ENCODE data around the gene E4F1. TPM values are rescaled to one million over a fixed set of nuclear protein-coding genes. Genes with fewer than 3 reads are reported as not detected.

Gene E4F1
- total RNA-seq, 1 donor from 2014 or later = 33.7 TPM

GRCh38 chr16:2235234-2235651, 11.9 kb downstream of the E4F1 start:
- no peak overlapping the region for H3K4me3 ChIP-seq (ENCODE audit: low read depth, low read length)
- TF ChIP-seq, protein P1, sequence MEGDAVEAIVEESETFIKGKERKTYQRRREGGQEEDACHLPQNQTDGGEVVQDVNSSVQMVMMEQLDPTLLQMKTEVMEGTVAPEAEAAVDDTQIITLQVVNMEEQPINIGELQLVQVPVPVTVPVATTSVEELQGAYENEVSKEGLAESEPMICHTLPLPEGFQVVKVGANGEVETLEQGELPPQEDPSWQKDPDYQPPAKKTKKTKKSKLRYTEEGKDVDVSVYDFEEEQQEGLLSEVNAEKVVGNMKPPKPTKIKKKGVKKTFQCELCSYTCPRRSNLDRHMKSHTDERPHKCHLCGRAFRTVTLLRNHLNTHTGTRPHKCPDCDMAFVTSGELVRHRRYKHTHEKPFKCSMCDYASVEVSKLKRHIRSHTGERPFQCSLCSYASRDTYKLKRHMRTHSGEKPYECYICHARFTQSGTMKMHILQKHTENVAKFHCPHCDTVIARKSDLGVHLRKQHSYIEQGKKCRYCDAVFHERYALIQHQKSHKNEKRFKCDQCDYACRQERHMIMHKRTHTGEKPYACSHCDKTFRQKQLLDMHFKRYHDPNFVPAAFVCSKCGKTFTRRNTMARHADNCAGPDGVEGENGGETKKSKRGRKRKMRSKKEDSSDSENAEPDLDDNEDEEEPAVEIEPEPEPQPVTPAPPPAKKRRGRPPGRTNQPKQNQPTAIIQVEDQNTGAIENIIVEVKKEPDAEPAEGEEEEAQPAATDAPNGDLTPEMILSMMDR (conservative IDR thresholded peaks at IDR 0.05; ENCODE audit: low read depth, low read length) = no peak
- DNase-seq (ENCODE audit: low read depth) = no peak

GRCh38 chr16:2235695-2236336, 12.4 kb downstream of the E4F1 start:
- DNase-seq (ENCODE audit: low read depth) = no peak
- TF ChIP-seq, protein P1 (conservative IDR thresholded peaks at IDR 0.05; ENCODE audit: low read depth, low read length) = no peak

DNA sequence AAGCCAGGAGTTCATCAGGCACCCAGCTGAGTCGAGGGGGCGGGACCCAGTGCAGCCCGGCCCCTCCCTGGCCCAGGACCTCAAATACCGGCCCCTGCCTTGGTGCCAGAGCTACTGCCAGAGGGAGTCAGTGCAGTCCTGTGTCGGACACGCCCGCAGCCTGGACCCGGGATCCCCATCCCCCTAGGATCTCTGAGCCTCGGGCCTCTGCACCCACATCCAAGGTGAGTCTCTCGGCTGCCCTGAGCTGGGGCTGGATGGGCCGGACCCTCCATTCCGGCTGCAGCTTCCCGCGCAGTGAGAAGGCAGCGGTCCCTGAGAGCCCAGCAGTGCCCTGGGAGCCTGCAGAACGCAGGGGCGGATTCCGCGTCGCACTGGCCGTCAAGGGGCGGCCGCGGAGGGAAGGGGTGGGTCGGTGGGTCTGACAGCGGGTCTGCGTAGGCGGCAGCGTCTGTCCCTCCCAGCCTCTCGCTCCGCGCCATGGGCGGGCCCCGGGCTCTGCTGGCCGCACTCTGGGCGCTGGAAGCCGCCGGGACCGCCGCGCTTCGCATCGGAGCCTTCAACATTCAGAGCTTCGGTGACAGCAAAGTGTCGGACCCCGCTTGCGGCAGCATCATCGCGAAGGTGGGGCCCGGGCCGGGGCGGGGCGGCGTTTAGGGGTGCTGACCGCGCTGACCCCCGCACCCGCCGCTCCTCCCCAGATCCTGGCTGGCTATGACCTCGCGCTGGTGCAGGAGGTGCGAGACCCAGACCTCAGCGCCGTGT, 13.1 kb downstream of the E4F1 start, which contains the start of gene DNASE1L2:
Gene DNASE1L2 (plus strand): TSS at position 108 of the 765 bp plus-strand sequence. CDS start 373 bp downstream, at position 481.
- H3K4me3 ChIP-seq (ENCODE audit: low read depth, low read length) = no peak within 1 kb of the TSS
- TF ChIP-seq, protein P1 (conservative IDR thresholded peaks at IDR 0.05; ENCODE audit: low read depth, low read length) = no peak
- no peak for DNase-seq (ENCODE audit: low read depth)

More at GRCh38 chr16:2235695-2236336, 12.4 kb downstream of the E4F1 start:
- no peak overlapping the region for H3K4me3 ChIP-seq (ENCODE audit: low read depth, low read length)

GRCh38 chr16:2237102-2237482, 13.7 kb downstream of the E4F1 start:
- TF ChIP-seq, protein P1 (conservative IDR thresholded peaks at IDR 0.05; ENCODE audit: low read depth, low read length) = no peak
- DNase-seq (ENCODE audit: low read depth) = no peak
- no peak overlapping the region for H3K4me3 ChIP-seq (ENCODE audit: low read depth, low read length)

- no peak for DNase-seq (ENCODE audit: low read depth)
- H3K4me3 ChIP-seq (ENCODE audit: low read depth, low read length) = no peak overlapping the region
- TF ChIP-seq, protein P1 (conservative IDR thresholded peaks at IDR 0.05; ENCODE audit: low read depth, low read length) = no peak
Observed at GRCh38 chr16:2237493-2238149, 14.2 kb downstream of the E4F1 start.

GRCh38 chr16:2238150-2238837, 14.9 kb downstream of the E4F1 start:
- no peak overlapping the region for H3K4me3 ChIP-seq (ENCODE audit: low read depth, low read length)
- TF ChIP-seq, protein P1 (conservative IDR thresholded peaks at IDR 0.05; ENCODE audit: low read depth, low read length) = no peak

More at GRCh38 chr16:2238150-2238837, 14.9 kb downstream of the E4F1 start:
- DNase-seq (ENCODE audit: low read depth) = no peak

Data from epithelial cell of proximal tubule (primary cell).